ENCODE data around the gene PPIC.

Gene PPIC

GRCh38 chr5:123036391-123037103, at the start of gene PPIC:
PPIC (minus strand) TSS chr5:123036725; CDS start chr5:123036625, 100 bp downstream.
- H3K36me3 ChIP-seq (ENCODE audit: insufficient read depth, low read length), result no peaks in the 10 kb centered on the region
- no peaks in the 10 kb centered on the region for H4K20me1 ChIP-seq (ENCODE audit: insufficient read depth, low read length)
- no peaks in the 10 kb centered on the region for H3K9me2 ChIP-seq (ENCODE audit: low read depth, low read length)
- no peak within 1 kb of the TSS for H3K9ac ChIP-seq (ENCODE audit: low read length)
- no peak within 1 kb of the TSS for H2AFZ ChIP-seq (ENCODE audit: low read length)
- no peak within 1 kb of the TSS for H3K4me3 ChIP-seq (ENCODE audit: low read depth, low read length, poor library complexity, severe bottlenecking)
- TF ChIP-seq EZH2 (IDR thresholded peaks at IDR 0.05; ENCODE audit: borderline replicate concordance, low read length) (no peak), CTCF (IDR thresholded peaks at IDR 0.05; ENCODE audit: low read length) (no peak)
- no peaks in the 10 kb centered on the region for H3K4me1 ChIP-seq (ENCODE audit: insufficient read depth, low read length, severe bottlenecking)
- no peaks in the 10 kb centered on the region for H3K27me3 ChIP-seq (ENCODE audit: insufficient read depth, low read length)
- H3K9me3 ChIP-seq (ENCODE audit: low read length), result no peaks in the 10 kb centered on the region
- H3K4me2 ChIP-seq (ENCODE audit: low read length), result no peak within 1 kb of the TSS
- H3K27ac ChIP-seq (ENCODE audit: low read depth, low read length, poor library complexity, severe bottlenecking), result no peak within 1 kb of the TSS
- H3F3A ChIP-seq (ENCODE audit: insufficient read depth, low read length), result no peaks in the 10 kb centered on the region
- H3K79me2 ChIP-seq (ENCODE audit: insufficient read depth, low read length), result no peaks in the 10 kb centered on the region

GRCh38 chr5:123085638-123086286, 49.2 kb upstream of the PPIC start:
- Histone ChIP-seq H4K20me1 (ENCODE audit: insufficient read depth, low read length) (no peaks in the 10 kb centered on the region), H3K9me3 (ENCODE audit: low read length) (no peaks in the 10 kb centered on the region), H3F3A (ENCODE audit: insufficient read depth, low read length) (no peaks in the 10 kb centered on the region), H3K4me1 (ENCODE audit: insufficient read depth, low read length, severe bottlenecking) (no peaks in the 10 kb centered on the region), H3K9ac (ENCODE audit: low read length) (no peak overlapping the region), H3K36me3 (ENCODE audit: insufficient read depth, low read length) (no peaks in the 10 kb centered on the region), H3K79me2 (ENCODE audit: insufficient read depth, low read length) (no peaks in the 10 kb centered on the region), H3K27ac (ENCODE audit: low read depth, low read length, poor library complexity, severe bottlenecking) (no peak overlapping the region), H3K4me3 (ENCODE audit: low read depth, low read length, poor library complexity, severe bottlenecking) (no peak overlapping the region), H3K27me3 (ENCODE audit: insufficient read depth, low read length) (no peaks in the 10 kb centered on the region), H2AFZ (ENCODE audit: low read length) (no peak overlapping the region), H3K9me2 (ENCODE audit: low read depth, low read length) (no peaks in the 10 kb centered on the region), H3K4me2 (ENCODE audit: low read length) (no peak overlapping the region)
- TF ChIP-seq CTCF (IDR thresholded peaks at IDR 0.05; ENCODE audit: low read length), result no peak
- no peak for TF ChIP-seq EZH2 (IDR thresholded peaks at IDR 0.05; ENCODE audit: borderline replicate concordance, low read length)

GRCh38 chr5:123084730-123085605, 48.4 kb upstream of the PPIC start:
- H3K9me3 ChIP-seq (ENCODE audit: low read length), result no peaks in the 10 kb centered on the region
- H3K79me2 ChIP-seq (ENCODE audit: insufficient read depth, low read length), result no peaks in the 10 kb centered on the region
- no peak overlapping the region for H3K27ac ChIP-seq (ENCODE audit: low read depth, low read length, poor library complexity, severe bottlenecking)
- H3F3A ChIP-seq (ENCODE audit: insufficient read depth, low read length), result no peaks in the 10 kb centered on the region
- no peak overlapping the region for H2AFZ ChIP-seq (ENCODE audit: low read length)
- TF ChIP-seq EZH2 (IDR thresholded peaks at IDR 0.05; ENCODE audit: borderline replicate concordance, low read length), result no peak
- no peak for TF ChIP-seq CTCF (IDR thresholded peaks at IDR 0.05; ENCODE audit: low read length)
- H3K36me3 ChIP-seq (ENCODE audit: insufficient read depth, low read length), result no peaks in the 10 kb centered on the region
- H3K4me2 ChIP-seq (ENCODE audit: low read length), result no peak overlapping the region
- H4K20me1 ChIP-seq (ENCODE audit: insufficient read depth, low read length), result no peaks in the 10 kb centered on the region
- no peaks in the 10 kb centered on the region for H3K27me3 ChIP-seq (ENCODE audit: insufficient read depth, low read length)
- H3K4me3 ChIP-seq (ENCODE audit: low read depth, low read length, poor library complexity, severe bottlenecking), result no peak overlapping the region
- H3K9me2 ChIP-seq (ENCODE audit: low read depth, low read length), result no peaks in the 10 kb centered on the region
- no peak overlapping the region for H3K9ac ChIP-seq (ENCODE audit: low read length)
- no peaks in the 10 kb centered on the region for H3K4me1 ChIP-seq (ENCODE audit: insufficient read depth, low read length, severe bottlenecking)

Measured in OCI-LY1 (cell line).